HEK293 (cell line): ENCODE results near the gene BAIAP2L2.

Experiments used
- BCL11B ChIP-seq: fragments of 450-650 bp; formaldehyde crosslinking; IDR thresholded peaks from 2 replicates; pipeline ENCODE4 v1.5.1; 2016; ENCODE audit warnings: low read depth, missing biosample characterization, missing genetic modification characterization
- GFI1B ChIP-seq: fragments of 450-650 bp; formaldehyde crosslinking; IDR thresholded peaks from 2 replicates; pipeline ENCODE4 v1.5.1; 2016; ENCODE audit warnings: missing biosample characterization, missing genetic modification characterization
- HOXD13 ChIP-seq: sonication (generic); formaldehyde crosslinking; IDR thresholded peaks from 2 replicates; pipeline ENCODE4 v1.8.0; 2022; ENCODE audit warnings: missing genetic modification reagents, borderline replicate concordance
- IKZF3 ChIP-seq: fragments of 450-650 bp; IDR thresholded peaks from 2 replicates; pipeline ENCODE4 v1.5.0; 2018; ENCODE audit warnings: missing biosample characterization, mild to moderate bottlenecking, missing genetic modification characterization, moderate library complexity
- SALL2 ChIP-seq: fragments of 450-650 bp; formaldehyde crosslinking; IDR thresholded peaks from 2 replicates; pipeline ENCODE4 v1.5.0; 2017; ENCODE audit warnings: missing biosample characterization, mild to moderate bottlenecking, missing genetic modification characterization, borderline replicate concordance
- SCRT2 ChIP-seq: fragments of 450-650 bp; formaldehyde crosslinking; IDR thresholded peaks from 2 replicates; pipeline ENCODE4 v1.5.1; 2016; ENCODE audit warnings: missing biosample characterization, missing genetic modification characterization
- SP7 ChIP-seq: fragments of 450-650 bp; formaldehyde crosslinking; IDR thresholded peaks from 2 replicates; pipeline ENCODE4 v1.5.1; 2016; ENCODE audit warnings: missing biosample characterization, missing genetic modification characterization
- ZFHX2 ChIP-seq: fragments of 450-650 bp; formaldehyde crosslinking; conservative IDR thresholded peaks from 2 replicates; pipeline ENCODE4 v1.5.1; 2016; ENCODE audit warnings: missing biosample characterization, missing genetic modification characterization
- ZFP69B ChIP-seq: fragments of 450-650 bp; formaldehyde crosslinking; IDR thresholded peaks from 2 replicates; pipeline ENCODE4 v1.5.1; 2016; ENCODE audit warnings: missing biosample characterization, missing genetic modification characterization
- ZNF114 ChIP-seq: fragments of 450-650 bp; formaldehyde crosslinking; IDR thresholded peaks from 2 replicates; pipeline ENCODE4 v1.5.0; 2017; ENCODE audit warnings: missing biosample characterization, missing genetic modification characterization
- ZNF2 ChIP-seq: fragments of 450-650 bp; formaldehyde crosslinking; IDR thresholded peaks from 2 replicates; pipeline ENCODE4 v1.5.1; 2016; ENCODE audit warnings: missing biosample characterization, missing genetic modification characterization
- ZNF292 ChIP-seq: fragments of 450-650 bp; formaldehyde crosslinking; IDR thresholded peaks from 2 replicates; pipeline ENCODE4 v1.5.1; 2016; ENCODE audit warnings: low read depth, missing biosample characterization, missing genetic modification characterization, borderline replicate concordance
- ZNF324 ChIP-seq: fragments of 450-650 bp; formaldehyde crosslinking; IDR thresholded peaks from 2 replicates; pipeline ENCODE4 v1.5.1; 2016; ENCODE audit warnings: missing biosample characterization, missing genetic modification characterization
- ZNF335 ChIP-seq: fragments of 450-650 bp; formaldehyde crosslinking; conservative IDR thresholded peaks from 2 replicates; pipeline ENCODE4 v1.5.1; 2016; ENCODE audit warnings: missing biosample characterization, missing genetic modification characterization
- ZNF426 ChIP-seq: fragments of 450-650 bp; formaldehyde crosslinking; IDR thresholded peaks from 2 replicates; pipeline ENCODE4 v1.5.1; 2017; ENCODE audit warnings: missing biosample characterization, missing genetic modification characterization, mild to moderate bottlenecking, inconsistent platforms, moderate library complexity
- ZNF549 ChIP-seq: fragments of 450-650 bp; IDR thresholded peaks from 2 replicates; pipeline ENCODE4 v1.5.1; 2018; ENCODE audit warnings: missing biosample characterization, missing genetic modification characterization, mild to moderate bottlenecking, inconsistent platforms, moderate library complexity
- ZNF571 ChIP-seq: fragments of 450-650 bp; formaldehyde crosslinking; IDR thresholded peaks from 2 replicates; pipeline ENCODE4 v1.5.0; 2017; ENCODE audit warnings: missing biosample characterization, missing genetic modification characterization
- ZNF596 ChIP-seq: fragments of 450-650 bp; IDR thresholded peaks from 2 replicates; pipeline ENCODE4 v1.5.0; 2018; ENCODE audit warnings: missing biosample characterization, mild to moderate bottlenecking, missing genetic modification characterization, moderate library complexity
- ZNF610 ChIP-seq: fragments of 450-650 bp; formaldehyde crosslinking; IDR thresholded peaks from 2 replicates; pipeline ENCODE4 v1.5.1; 2016; ENCODE audit warnings: missing biosample characterization, missing genetic modification characterization, borderline replicate concordance
- ZNF654 ChIP-seq: fragments of 450-650 bp; formaldehyde crosslinking; IDR thresholded peaks from 2 replicates; pipeline ENCODE4 v1.5.1; 2016; ENCODE audit warnings: low read depth, missing biosample characterization, missing genetic modification characterization
- ZNF791 ChIP-seq: fragments of 450-650 bp; formaldehyde crosslinking; IDR thresholded peaks from 2 replicates; pipeline ENCODE4 v1.5.1; 2016; ENCODE audit warnings: missing biosample characterization, missing genetic modification characterization
- ZXDB ChIP-seq: fragments of 450-650 bp; formaldehyde crosslinking; IDR thresholded peaks from 2 replicates; pipeline ENCODE4 v1.5.1; 2016; ENCODE audit warnings: missing biosample characterization, missing genetic modification characterization
- TF ChIP-seq, protein P1 (sequence below): fragments of 450-650 bp; formaldehyde crosslinking; IDR thresholded peaks from 2 replicates; pipeline ENCODE4 v1.5.1; 2016; ENCODE audit warnings: missing biosample characterization, missing genetic modification characterization
- TF ChIP-seq, protein P2 (sequence below): fragments of 450-650 bp; formaldehyde crosslinking; IDR thresholded peaks from 2 replicates; pipeline ENCODE4 v1.5.1; 2016; ENCODE audit warnings: missing biosample characterization, missing genetic modification characterization
- TF ChIP-seq, protein P3 (sequence below): fragments of 450-650 bp; formaldehyde crosslinking; IDR thresholded peaks from 2 replicates; pipeline ENCODE4 v1.5.1; 2016; ENCODE audit warnings: missing biosample characterization, missing genetic modification characterization
- TF ChIP-seq, protein P4 (sequence below): fragments of 450-650 bp; formaldehyde crosslinking; IDR thresholded peaks from 2 replicates; pipeline ENCODE4 v1.5.1; 2016; ENCODE audit warnings: missing biosample characterization, missing genetic modification characterization
- TF ChIP-seq, protein P5 (sequence below): fragments of 450-650 bp; formaldehyde crosslinking; IDR thresholded peaks from 2 replicates; pipeline ENCODE4 v1.5.1; 2016; ENCODE audit warnings: missing biosample characterization, missing genetic modification characterization
- TF ChIP-seq, protein P6 (sequence below): fragments of 450-650 bp; formaldehyde crosslinking; IDR thresholded peaks from 2 replicates; pipeline ENCODE4 v1.5.1; 2016; ENCODE audit warnings: missing biosample characterization, missing genetic modification characterization

Gene BAIAP2L2

GRCh38 chr22:38051900-38052862 is 58.3 kb downstream of the BAIAP2L2 start (continued):
- TF ChIP-seq, protein P1, sequence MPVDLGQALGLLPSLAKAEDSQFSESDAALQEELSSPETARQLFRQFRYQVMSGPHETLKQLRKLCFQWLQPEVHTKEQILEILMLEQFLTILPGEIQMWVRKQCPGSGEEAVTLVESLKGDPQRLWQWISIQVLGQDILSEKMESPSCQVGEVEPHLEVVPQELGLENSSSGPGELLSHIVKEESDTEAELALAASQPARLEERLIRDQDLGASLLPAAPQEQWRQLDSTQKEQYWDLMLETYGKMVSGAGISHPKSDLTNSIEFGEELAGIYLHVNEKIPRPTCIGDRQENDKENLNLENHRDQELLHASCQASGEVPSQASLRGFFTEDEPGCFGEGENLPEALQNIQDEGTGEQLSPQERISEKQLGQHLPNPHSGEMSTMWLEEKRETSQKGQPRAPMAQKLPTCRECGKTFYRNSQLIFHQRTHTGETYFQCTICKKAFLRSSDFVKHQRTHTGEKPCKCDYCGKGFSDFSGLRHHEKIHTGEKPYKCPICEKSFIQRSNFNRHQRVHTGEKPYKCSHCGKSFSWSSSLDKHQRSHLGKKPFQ (tag by site-specific recombination): no peak
- TF ChIP-seq SALL2 (tag by site-specific recombination) (no peak), ZNF791 (tag by site-specific recombination) (no peak), IKZF3 (tag by site-specific recombination) (no peak), ZNF324 (tag by site-specific recombination) (no peak), ZNF549 (no peak), ZNF335 (peak; percentile 66), BCL11B (tag by site-specific recombination) (no peak), ZNF654 (tag by site-specific recombination) (peak; percentile 96), ZFP69B (no peak), ZNF114 (tag by site-specific recombination) (no peak), ZNF571 (no peak), ZFHX2 (tag by site-specific recombination) (no peak), HOXD13 (peak; percentile 41; the same call in 1 of the 2 replicates), ZXDB (tag by site-specific recombination) (0 out of 2 replicates have a peak, but pooled peaks have one; percentile 23), ZNF596 (tag by site-specific recombination) (no peak), ZNF292 (tag by site-specific recombination) (no peak), ZNF426 (no peak), GFI1B (tag by site-specific recombination) (no peak), SCRT2 (tag by site-specific recombination) (peak; percentile 48; the same call in 1 of the 2 replicates), ZNF2 (tag by site-specific recombination) (peak; percentile 76; the same call in 1 of the 2 replicates), SP7 (tag by site-specific recombination) (peak; percentile 62), ZNF610 (tag by site-specific recombination) (no peak)
- TF ChIP-seq, protein P2, sequence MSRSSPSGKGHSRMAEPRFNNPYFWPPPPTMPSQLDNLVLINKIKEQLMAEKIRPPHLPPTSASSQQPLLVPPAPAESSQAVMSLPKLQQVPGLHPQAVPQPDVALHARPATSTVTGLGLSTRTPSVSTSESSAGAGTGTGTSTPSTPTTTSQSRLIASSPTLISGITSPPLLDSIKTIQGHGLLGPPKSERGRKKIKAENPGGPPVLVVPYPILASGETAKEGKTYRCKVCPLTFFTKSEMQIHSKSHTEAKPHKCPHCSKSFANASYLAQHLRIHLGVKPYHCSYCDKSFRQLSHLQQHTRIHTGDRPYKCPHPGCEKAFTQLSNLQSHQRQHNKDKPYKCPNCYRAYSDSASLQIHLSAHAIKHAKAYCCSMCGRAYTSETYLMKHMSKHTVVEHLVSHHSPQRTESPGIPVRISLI (tag by site-specific recombination): no peak
- TF ChIP-seq, protein P3, sequence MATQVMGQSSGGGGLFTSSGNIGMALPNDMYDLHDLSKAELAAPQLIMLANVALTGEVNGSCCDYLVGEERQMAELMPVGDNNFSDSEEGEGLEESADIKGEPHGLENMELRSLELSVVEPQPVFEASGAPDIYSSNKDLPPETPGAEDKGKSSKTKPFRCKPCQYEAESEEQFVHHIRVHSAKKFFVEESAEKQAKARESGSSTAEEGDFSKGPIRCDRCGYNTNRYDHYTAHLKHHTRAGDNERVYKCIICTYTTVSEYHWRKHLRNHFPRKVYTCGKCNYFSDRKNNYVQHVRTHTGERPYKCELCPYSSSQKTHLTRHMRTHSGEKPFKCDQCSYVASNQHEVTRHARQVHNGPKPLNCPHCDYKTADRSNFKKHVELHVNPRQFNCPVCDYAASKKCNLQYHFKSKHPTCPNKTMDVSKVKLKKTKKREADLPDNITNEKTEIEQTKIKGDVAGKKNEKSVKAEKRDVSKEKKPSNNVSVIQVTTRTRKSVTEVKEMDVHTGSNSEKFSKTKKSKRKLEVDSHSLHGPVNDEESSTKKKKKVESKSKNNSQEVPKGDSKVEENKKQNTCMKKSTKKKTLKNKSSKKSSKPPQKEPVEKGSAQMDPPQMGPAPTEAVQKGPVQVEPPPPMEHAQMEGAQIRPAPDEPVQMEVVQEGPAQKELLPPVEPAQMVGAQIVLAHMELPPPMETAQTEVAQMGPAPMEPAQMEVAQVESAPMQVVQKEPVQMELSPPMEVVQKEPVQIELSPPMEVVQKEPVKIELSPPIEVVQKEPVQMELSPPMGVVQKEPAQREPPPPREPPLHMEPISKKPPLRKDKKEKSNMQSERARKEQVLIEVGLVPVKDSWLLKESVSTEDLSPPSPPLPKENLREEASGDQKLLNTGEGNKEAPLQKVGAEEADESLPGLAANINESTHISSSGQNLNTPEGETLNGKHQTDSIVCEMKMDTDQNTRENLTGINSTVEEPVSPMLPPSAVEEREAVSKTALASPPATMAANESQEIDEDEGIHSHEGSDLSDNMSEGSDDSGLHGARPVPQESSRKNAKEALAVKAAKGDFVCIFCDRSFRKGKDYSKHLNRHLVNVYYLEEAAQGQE: no peak
- TF ChIP-seq, protein P4, sequence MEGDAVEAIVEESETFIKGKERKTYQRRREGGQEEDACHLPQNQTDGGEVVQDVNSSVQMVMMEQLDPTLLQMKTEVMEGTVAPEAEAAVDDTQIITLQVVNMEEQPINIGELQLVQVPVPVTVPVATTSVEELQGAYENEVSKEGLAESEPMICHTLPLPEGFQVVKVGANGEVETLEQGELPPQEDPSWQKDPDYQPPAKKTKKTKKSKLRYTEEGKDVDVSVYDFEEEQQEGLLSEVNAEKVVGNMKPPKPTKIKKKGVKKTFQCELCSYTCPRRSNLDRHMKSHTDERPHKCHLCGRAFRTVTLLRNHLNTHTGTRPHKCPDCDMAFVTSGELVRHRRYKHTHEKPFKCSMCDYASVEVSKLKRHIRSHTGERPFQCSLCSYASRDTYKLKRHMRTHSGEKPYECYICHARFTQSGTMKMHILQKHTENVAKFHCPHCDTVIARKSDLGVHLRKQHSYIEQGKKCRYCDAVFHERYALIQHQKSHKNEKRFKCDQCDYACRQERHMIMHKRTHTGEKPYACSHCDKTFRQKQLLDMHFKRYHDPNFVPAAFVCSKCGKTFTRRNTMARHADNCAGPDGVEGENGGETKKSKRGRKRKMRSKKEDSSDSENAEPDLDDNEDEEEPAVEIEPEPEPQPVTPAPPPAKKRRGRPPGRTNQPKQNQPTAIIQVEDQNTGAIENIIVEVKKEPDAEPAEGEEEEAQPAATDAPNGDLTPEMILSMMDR: peak; percentile 97
- TF ChIP-seq, protein P5, sequence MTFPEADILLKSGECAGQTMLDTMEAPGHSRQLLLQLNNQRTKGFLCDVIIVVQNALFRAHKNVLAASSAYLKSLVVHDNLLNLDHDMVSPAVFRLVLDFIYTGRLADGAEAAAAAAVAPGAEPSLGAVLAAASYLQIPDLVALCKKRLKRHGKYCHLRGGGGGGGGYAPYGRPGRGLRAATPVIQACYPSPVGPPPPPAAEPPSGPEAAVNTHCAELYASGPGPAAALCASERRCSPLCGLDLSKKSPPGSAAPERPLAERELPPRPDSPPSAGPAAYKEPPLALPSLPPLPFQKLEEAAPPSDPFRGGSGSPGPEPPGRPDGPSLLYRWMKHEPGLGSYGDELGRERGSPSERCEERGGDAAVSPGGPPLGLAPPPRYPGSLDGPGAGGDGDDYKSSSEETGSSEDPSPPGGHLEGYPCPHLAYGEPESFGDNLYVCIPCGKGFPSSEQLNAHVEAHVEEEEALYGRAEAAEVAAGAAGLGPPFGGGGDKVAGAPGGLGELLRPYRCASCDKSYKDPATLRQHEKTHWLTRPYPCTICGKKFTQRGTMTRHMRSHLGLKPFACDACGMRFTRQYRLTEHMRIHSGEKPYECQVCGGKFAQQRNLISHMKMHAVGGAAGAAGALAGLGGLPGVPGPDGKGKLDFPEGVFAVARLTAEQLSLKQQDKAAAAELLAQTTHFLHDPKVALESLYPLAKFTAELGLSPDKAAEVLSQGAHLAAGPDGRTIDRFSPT (tag by site-specific recombination): no peak
- TF ChIP-seq, protein P6, sequence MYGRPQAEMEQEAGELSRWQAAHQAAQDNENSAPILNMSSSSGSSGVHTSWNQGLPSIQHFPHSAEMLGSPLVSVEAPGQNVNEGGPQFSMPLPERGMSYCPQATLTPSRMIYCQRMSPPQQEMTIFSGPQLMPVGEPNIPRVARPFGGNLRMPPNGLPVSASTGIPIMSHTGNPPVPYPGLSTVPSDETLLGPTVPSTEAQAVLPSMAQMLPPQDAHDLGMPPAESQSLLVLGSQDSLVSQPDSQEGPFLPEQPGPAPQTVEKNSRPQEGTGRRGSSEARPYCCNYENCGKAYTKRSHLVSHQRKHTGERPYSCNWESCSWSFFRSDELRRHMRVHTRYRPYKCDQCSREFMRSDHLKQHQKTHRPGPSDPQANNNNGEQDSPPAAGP (tag by site-specific recombination): peak; percentile 66; the same call in 1 of the 2 replicates
